Hematopoietic multipotent progenitor cell treated with erythropoietin and hydrocortisone succinate and interleukin-3 and kit ligand, for 6 days (in vitro differentiated cells): ENCODE data around the gene ARMC2.
"Not testable (repeated sequence)": the region's sequence is repeated elsewhere in the genome, so short reads cannot be mapped to it uniquely, and the experiment has no call there.

Experiments
- DNase-seq: peaks from one replicate; pipeline ENCODE4 v3.0.0-alpha.2; 2015

ARMC2 gene

GRCh38 chr6:108872575-108872974 lies 24.4 kb downstream of the ARMC2 start:
- DNase-seq = no peak

- DNase-seq = no peak
Measured at GRCh38 chr6:108873251-108873650, 25.0 kb downstream of the ARMC2 start.

- DNase-seq = no peak
Measured at GRCh38 chr6:108873971-108874370, 25.7 kb downstream of the ARMC2 start.

- DNase-seq = peak; percentile 49
Measured at GRCh38 chr6:108874470-108875160, 26.4 kb downstream of the ARMC2 start.

- DNase-seq = no peak
Measured at GRCh38 chr6:108875161-108875555, 26.9 kb downstream of the ARMC2 start.

GRCh38 chr6:108877046-108877751 lies 29.0 kb downstream of the ARMC2 start:
- DNase-seq = no peak

- DNase-seq = no peak
Measured at GRCh38 chr6:108878942-108879341, 30.7 kb downstream of the ARMC2 start.

- DNase-seq = no peak
Measured at GRCh38 chr6:108883172-108883571, 35.0 kb downstream of the ARMC2 start.

GRCh38 chr6:108884211-108885059 lies 36.2 kb downstream of the ARMC2 start:
- no peak for DNase-seq

GRCh38 chr6:108888052-108888451 lies 39.8 kb downstream of the ARMC2 start:
- no peak for DNase-seq

GRCh38 chr6:108888745-108889144 lies 40.5 kb downstream of the ARMC2 start:
- DNase-seq = no peak

- DNase-seq = not testable (repeated sequence)
Measured at GRCh38 chr6:108890898-108891297, 42.7 kb downstream of the ARMC2 start.

GRCh38 chr6:108895571-108895970 lies 47.3 kb downstream of the ARMC2 start:
- peak; percentile 25 for DNase-seq

- peak; percentile 64 for DNase-seq
Measured at GRCh38 chr6:108896111-108896661, 48.0 kb downstream of the ARMC2 start.

- peak; percentile 64 for DNase-seq
Measured at GRCh38 chr6:108897371-108897770, 49.1 kb downstream of the ARMC2 start.

GRCh38 chr6:108902382-108902792 lies 54.2 kb downstream of the ARMC2 start:
- DNase-seq = peak; percentile 57

- DNase-seq = no peak
Measured at GRCh38 chr6:108903796-108904195, 55.6 kb downstream of the ARMC2 start.

GRCh38 chr6:108904741-108905140 lies 56.5 kb downstream of the ARMC2 start:
- peak; percentile 76 for DNase-seq

GRCh38 chr6:108914235-108915022 lies 66.2 kb downstream of the ARMC2 start:
- peak; percentile 73 for DNase-seq

GRCh38 chr6:108915258-108915657 lies 67.0 kb downstream of the ARMC2 start:
- DNase-seq = no peak

GRCh38 chr6:108916026-108916686 lies 67.9 kb downstream of the ARMC2 start:
- DNase-seq = no peak

- DNase-seq = no peak
Measured at GRCh38 chr6:108920751-108921150, 72.5 kb downstream of the ARMC2 start.
